Coronary artery (tissue), 2 donors: ENCODE results near the gene RNU6-7.

Experiments used
- DNase-seq: peaks from one replicate; pipeline ENCODE4 v3.0.0-alpha.2; 2017; ENCODE audit warnings: low spot score
- H3K27ac ChIP-seq, 2 donors: fragments of 200-600 bp; sonication (generic); one replicate each; pipeline ENCODE4 v1.5.1; 2016 to 2019
- H3K4me3 ChIP-seq: fragments of 200-600 bp; sonication (generic); 2 replicates; pipeline ENCODE4 v1.5.1; 2016; ENCODE audit warnings: mild to moderate bottlenecking, moderate library complexity
- TF ChIP-seq, protein P1 (sequence below): fragments of 200-600 bp; sonication (generic); IDR thresholded peaks from one replicate; pipeline ENCODE4 v1.5.1; 2019; ENCODE audit warnings: antibody characterized with exemption

RNU6-7 gene

GRCh38 chr14:32202998-32203882, 1.4 kb downstream of the RNU6-7 start, which contains the start of gene RNU6-8:
RNU6-8 (minus strand) TSS chr14:32203269.
- TF ChIP-seq, protein P1, sequence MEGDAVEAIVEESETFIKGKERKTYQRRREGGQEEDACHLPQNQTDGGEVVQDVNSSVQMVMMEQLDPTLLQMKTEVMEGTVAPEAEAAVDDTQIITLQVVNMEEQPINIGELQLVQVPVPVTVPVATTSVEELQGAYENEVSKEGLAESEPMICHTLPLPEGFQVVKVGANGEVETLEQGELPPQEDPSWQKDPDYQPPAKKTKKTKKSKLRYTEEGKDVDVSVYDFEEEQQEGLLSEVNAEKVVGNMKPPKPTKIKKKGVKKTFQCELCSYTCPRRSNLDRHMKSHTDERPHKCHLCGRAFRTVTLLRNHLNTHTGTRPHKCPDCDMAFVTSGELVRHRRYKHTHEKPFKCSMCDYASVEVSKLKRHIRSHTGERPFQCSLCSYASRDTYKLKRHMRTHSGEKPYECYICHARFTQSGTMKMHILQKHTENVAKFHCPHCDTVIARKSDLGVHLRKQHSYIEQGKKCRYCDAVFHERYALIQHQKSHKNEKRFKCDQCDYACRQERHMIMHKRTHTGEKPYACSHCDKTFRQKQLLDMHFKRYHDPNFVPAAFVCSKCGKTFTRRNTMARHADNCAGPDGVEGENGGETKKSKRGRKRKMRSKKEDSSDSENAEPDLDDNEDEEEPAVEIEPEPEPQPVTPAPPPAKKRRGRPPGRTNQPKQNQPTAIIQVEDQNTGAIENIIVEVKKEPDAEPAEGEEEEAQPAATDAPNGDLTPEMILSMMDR = no peak
- DNase-seq = peak; percentile 91
- peak within 1 kb of the TSS; percentile 84 for H3K4me3 ChIP-seq
- H3K27ac ChIP-seq = peak within 1 kb of the TSS; percentile 80 to 91

DNA sequence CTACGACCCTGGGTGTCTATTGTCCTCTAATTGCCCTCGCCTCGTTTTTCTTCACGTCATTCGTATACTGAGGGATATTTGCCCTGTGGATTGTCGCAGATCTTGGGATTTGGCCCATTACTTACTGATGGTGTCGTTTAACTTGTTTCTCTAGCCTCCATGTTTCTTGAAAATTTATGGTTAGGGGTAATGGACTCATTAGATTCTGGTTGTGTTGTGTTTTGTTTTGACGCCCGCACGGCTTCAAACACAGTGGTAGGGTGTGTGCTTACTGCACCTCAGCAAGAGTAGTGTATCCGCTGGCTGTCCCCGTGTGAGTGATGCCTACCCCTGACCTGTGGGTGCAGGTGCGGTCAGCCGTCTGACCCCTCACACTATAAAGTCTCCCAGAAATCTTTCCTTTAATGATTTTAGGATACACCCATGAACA, 2.1 kb downstream of the RNU6-7 start:
- Histone ChIP-seq H3K27ac (peak overlapping the region; percentile 80 to 91), H3K4me3 (peak overlapping the region; percentile 84)
- TF ChIP-seq, protein P1 = no peak

GRCh38 chr14:32205554-32205953, 3.7 kb downstream of the RNU6-7 start:
- TF ChIP-seq, protein P1 = no peak
- H3K4me3 ChIP-seq = no peak overlapping the region
- no peak for DNase-seq
- no peak overlapping the region for H3K27ac ChIP-seq

More for the DNA sequence above, 2.1 kb downstream of the RNU6-7 start:
- DNase-seq = no peak

DNA sequence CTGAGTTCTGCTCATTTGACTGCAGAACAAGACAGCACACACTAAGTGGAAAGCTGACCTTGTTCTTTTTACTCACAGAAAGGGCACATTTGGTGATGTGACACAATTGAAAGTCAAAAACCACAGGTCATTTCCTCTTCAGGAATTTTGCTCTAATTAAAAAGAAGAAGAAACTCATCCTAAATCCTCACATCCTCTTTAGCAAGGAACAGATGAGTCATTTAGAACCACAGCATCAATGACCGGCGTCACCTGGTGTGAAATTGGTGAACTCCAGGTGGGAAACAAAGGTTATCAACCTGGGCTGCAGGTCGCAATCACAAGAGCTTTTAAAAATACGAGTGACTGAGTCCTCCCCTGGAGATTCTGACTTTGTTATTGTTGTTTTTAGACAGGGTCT, 4.1 kb downstream of the RNU6-7 start:
- no peak overlapping the region for H3K27ac ChIP-seq
- TF ChIP-seq, protein P1 = no peak
- DNase-seq = no peak
- H3K4me3 ChIP-seq = no peak overlapping the region

DNA sequence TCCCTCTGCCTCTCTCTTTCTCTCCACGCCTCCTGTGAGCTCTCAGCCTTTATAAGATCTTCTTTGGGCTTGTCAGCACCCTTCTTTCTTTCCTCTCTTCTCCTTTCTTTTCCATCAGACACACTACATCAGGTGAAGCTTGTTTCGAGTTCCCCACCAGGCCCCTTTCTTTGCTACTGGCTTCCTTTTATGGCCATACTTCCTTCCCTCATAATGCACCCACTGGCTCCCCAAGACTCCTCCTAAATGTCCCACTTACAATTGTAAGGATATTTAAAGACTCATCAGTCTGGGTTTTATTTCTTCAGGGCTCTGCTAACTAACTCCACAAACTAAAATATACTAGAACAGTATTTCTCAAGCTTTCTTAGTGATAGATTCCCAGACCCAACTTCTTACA, 4.7 kb downstream of the RNU6-7 start:
- no peak for DNase-seq
- no peak overlapping the region for H3K4me3 ChIP-seq
- no peak overlapping the region for H3K27ac ChIP-seq
- TF ChIP-seq, protein P1 = no peak

DNA sequence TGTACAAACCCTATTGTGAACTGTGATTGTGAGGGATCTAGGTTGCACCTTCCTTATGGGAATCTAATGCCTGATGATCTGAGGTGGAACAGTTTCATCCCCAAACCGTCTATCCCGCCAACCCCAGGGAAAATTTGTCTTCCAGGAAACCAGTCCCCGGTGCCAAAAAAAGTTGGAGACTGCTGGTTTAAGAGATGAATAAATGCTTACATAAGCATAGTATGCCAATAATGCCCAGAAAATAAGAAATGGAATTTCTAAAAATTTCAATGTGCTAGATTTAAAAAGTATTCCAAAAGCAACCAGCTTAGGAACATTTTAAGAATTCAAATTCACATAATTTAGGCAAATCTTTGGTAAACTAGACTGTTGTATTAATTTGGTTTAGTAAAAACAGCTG, 6.6 kb downstream of the RNU6-7 start:
- TF ChIP-seq, protein P1 = no peak
- Histone ChIP-seq H3K4me3 (no peak overlapping the region), H3K27ac (no peak overlapping the region)
- no peak for DNase-seq

GRCh38 chr14:32209471-32209870, 7.6 kb downstream of the RNU6-7 start:
- no peak for DNase-seq
- H3K27ac ChIP-seq = no peak overlapping the region
- TF ChIP-seq, protein P1 = no peak
- no peak overlapping the region for H3K4me3 ChIP-seq
